Natural killer cell treated with Interleukin-12 subunit alpha and Interleukin-12 subunit beta and Interleukin-15 and Interleukin-18, amount 100 ng/mL, for 72 hours (primary cell): ENCODE results near the gene FBXL15. TPM values are rescaled to one million over a fixed set of nuclear protein-coding genes. Genes with fewer than 3 reads are reported as not detected.

Experiments used
- ATAC-seq, 2 donors: fragments of 150-1000 bp; cut with Tn5 transposase in 1 of 2; sonication (Bioruptor Pico), chemical (Tn5 transposase) in 1 of 2; 2 replicates each; pipeline ENCODE4 v1.10.0; 2021
- DNase-seq: peaks from one replicate; pipeline ENCODE4 v3.0.0; 2022; ENCODE audit warnings: low spot score
- H3K27ac Mint-ChIP-seq, 2 donors: 1 replicate in 1 of 2; 2 replicates in 1 of 2; pipeline ENCODE4 v1.8.0; 2022; ENCODE audit warnings: mixed read lengths in 2 of 2, mild to moderate bottlenecking in 1 of 2, moderate library complexity in 1 of 2
- H3K27me3 Mint-ChIP-seq, 2 donors: 1 replicate in 1 of 2; 2 replicates in 1 of 2; pipeline ENCODE4 v1.8.0; 2022; ENCODE audit warnings: mixed read lengths in 2 of 2
- H3K36me3 Mint-ChIP-seq: one replicate; pipeline ENCODE4 v1.8.0; 2022; ENCODE audit warnings: mixed read lengths
- H3K4me1 Mint-ChIP-seq, 2 donors: 1 replicate in 1 of 2; 2 replicates in 1 of 2; pipeline ENCODE4 v1.8.0; 2022; ENCODE audit warnings: low read depth in 2 of 2, mixed read lengths in 2 of 2, mild to moderate bottlenecking in 1 of 2
- H3K4me3 Mint-ChIP-seq: one replicate; pipeline ENCODE4 v1.8.0; 2022; ENCODE audit warnings: mixed read lengths
- H3K9me3 Mint-ChIP-seq: 2 replicates; pipeline ENCODE4 v1.8.0; 2022; ENCODE audit warnings: mixed read lengths
- total RNA-seq, 2 donors: library from RNA; stranded (reverse); gene quantifications; one replicate each; pipeline ENCODE4 v1.2.3, GENCODE V29; 2022

Gene FBXL15
- total RNA-seq, 2 donors from 2014 or later, result 22.0 to 23.7 TPM

GRCh38 chr10:102394079-102394800 is 26.4 kb upstream of the FBXL15 start:
- Mint-ChIP-seq H3K9me3 (no peaks in the 10 kb centered on the region), H3K4me3 (peak overlapping the region; percentile 95), H3K27me3 (no peaks in the 10 kb centered on the region), H3K36me3 (peaks cover 7% of the 10 kb centered on the region), H3K27ac (peak overlapping the region; percentile 95 to 99), H3K4me1 (peaks cover 41 to 47% of the 10 kb centered on the region in 2 donors)
- peak; percentile 93 to 94 for ATAC-seq
- peak; percentile 100 for DNase-seq

DNA sequence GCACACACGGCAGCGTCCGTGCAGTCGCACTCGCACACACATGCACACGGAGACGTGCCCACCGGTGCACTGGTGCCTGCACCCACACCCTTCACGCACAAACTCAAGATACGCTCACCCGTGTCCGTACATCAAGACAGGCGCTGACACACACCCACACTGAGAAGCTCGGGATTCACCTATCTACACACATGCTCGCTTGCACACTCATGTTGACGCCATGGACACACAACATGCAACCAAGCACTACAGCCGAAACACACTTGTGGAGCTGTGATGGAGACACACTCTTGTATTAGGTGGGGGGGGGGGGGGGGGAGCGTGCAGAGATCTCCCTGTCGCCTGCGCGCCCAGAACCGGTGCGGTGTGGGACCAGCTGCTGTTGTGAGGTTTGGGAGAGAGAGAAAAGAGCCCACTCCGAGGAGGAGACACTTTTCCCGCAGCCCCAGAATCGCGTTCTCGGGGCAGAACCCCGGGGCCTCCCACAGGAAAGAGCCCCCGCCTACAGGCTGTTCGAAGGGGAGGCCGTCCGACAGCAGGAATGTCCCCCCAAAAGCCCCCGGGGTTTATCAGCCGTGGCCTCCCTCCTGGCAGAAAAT is 25.7 kb upstream of the FBXL15 start:
- Mint-ChIP-seq H3K4me3 (peak overlapping the region; percentile 95), H3K27me3 (no peaks in the 10 kb centered on the region), H3K27ac (peak overlapping the region; percentile 95 to 99), H3K9me3 (no peaks in the 10 kb centered on the region), H3K36me3 (peaks cover 7% of the 10 kb centered on the region), H3K4me1 (peaks cover 46 to 52% of the 10 kb centered on the region in 2 donors)
- ATAC-seq (peak; percentile 21 to 48), DNase-seq (peak; percentile 95)

GRCh38 chr10:102395400-102396316 is 25.0 kb upstream of the FBXL15 start, which contains the start of gene NFKB2:
TSS of gene NFKB2 (plus strand) at chr10:102395705. CDS start at chr10:102395960, 255 bp downstream.
- peak; percentile 49 to 70 for ATAC-seq

DNA sequence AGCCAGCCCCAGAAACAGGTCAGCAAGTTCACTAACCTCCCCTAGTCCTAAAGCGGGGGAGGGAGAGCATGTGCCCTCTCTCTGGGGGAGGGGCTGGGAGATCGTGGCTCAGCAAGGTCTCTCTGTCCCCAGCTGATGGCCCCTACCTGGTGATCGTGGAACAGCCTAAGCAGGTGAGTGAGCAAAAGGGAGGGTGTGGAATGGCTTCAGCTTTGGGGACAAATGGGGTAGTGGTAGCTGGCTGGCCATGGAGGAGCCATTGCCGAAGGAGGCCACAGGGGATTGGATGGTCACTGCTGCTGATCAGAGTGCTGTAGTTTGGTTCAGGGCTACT is 24.4 kb upstream of the FBXL15 start:
- DNase-seq (peak; percentile 59), ATAC-seq (no peak)
- Mint-ChIP-seq H3K36me3 (peaks cover 7% of the 10 kb centered on the region), H3K27me3 (no peaks in the 10 kb centered on the region), H3K9me3 (no peaks in the 10 kb centered on the region), H3K27ac (peak overlapping the region; percentile 95 to 99), H3K4me1 (peaks cover 42 to 51% of the 10 kb centered on the region in 2 donors), H3K4me3 (peak overlapping the region; percentile 95)

More at GRCh38 chr10:102395400-102396316, 25.0 kb upstream of the FBXL15 start, which contains the start of gene NFKB2:
- Mint-ChIP-seq H3K4me1 (peaks cover 45 to 56% of the 10 kb centered on the region in 2 donors), H3K27ac (peak within 1 kb of the TSS; percentile 95 to 99), H3K36me3 (peaks cover 7% of the 10 kb centered on the region), H3K9me3 (no peaks in the 10 kb centered on the region), H3K4me3 (peak within 1 kb of the TSS; percentile 95), H3K27me3 (no peaks in the 10 kb centered on the region)
- peak; percentile 94 for DNase-seq

DNA sequence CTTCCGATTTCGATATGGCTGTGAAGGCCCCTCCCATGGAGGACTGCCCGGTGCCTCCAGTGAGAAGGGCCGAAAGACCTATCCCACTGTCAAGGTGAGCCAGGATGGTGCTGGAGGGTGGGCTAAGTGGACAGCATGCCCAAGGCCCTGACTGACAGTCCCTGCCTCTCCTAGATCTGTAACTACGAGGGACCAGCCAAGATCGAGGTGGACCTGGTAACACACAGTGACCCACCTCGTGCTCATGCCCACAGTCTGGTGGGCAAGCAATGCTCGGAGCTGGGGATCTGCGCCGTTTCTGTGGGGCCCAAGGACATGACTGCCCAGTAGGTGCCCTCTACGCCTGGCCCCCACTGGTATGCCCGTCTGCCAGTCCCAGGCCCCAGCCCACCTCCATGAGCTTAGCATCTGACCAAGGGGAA is 23.9 kb upstream of the FBXL15 start:
- peak; percentile 56 for DNase-seq
- no peaks in the 10 kb centered on the region for H3K9me3 Mint-ChIP-seq
- ATAC-seq, result no peak

DNA sequence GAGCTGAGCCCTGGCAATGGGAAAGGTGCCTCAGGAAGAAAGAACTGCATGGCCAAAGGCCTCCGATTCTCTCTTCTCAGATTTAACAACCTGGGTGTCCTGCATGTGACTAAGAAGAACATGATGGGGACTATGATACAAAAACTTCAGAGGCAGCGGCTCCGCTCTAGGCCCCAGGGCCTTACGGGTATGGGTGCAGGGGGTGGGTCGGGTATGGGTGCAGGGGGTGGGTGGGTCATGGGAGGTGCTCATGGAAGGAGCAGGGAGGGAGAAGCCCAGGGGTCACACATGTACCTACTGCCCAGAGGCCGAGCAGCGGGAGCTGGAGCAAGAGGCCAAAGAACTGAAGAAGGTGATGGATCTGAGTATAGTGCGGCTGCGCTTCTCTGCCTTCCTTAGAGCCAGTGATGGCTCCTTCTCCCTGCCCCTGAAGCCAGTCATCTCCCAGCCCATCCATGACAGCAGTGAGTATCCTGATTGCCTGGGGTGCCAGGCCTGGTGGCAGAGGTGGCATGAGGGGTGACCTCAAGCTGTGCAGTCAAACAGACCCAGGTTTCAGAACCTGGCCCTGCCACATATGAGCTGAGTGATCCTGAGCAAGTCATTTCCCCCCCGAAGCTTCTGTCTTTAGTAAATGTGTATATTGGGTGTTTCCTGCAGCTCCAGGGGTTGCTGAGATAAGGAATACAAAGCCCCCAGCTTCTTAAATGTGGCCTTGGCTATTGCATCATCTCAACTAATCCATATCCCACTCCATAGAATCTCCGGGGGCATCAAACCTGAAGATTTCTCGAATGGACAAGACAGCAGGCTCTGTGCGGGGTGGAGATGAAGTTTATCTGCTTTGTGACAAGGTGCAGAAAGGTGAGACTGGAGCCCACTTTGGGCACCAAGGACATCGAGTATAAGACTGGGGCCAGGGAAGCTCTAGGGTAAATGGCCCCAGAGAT is 23.1 kb upstream of the FBXL15 start:
- no peak for ATAC-seq
- no peaks in the 10 kb centered on the region for H3K27me3 Mint-ChIP-seq
- peak overlapping the region; percentile 95 for H3K4me3 Mint-ChIP-seq
- peaks cover 36 to 50% of the 10 kb centered on the region in 2 donors for H3K4me1 Mint-ChIP-seq
- peaks cover 7% of the 10 kb centered on the region for H3K36me3 Mint-ChIP-seq
- peak; percentile 54 for DNase-seq
- H3K9me3 Mint-ChIP-seq, result no peaks in the 10 kb centered on the region
- peak overlapping the region; percentile 95 to 99 for H3K27ac Mint-ChIP-seq

More for the DNA sequence above, 23.9 kb upstream of the FBXL15 start:
- peak overlapping the region; percentile 95 to 99 for H3K27ac Mint-ChIP-seq
- peak overlapping the region; percentile 95 for H3K4me3 Mint-ChIP-seq
- peaks cover 7% of the 10 kb centered on the region for H3K36me3 Mint-ChIP-seq
- H3K4me1 Mint-ChIP-seq, result peaks cover 42 to 51% of the 10 kb centered on the region in 2 donors
- H3K27me3 Mint-ChIP-seq, result no peaks in the 10 kb centered on the region

- peaks cover 29 to 43% of the 10 kb centered on the region in 2 donors for H3K4me1 Mint-ChIP-seq
- no peaks in the 10 kb centered on the region for H3K27me3 Mint-ChIP-seq
- H3K4me3 Mint-ChIP-seq, result peak overlapping the region; percentile 95
- ATAC-seq (no peak), DNase-seq (peak; percentile 59)
- H3K27ac Mint-ChIP-seq, result peak overlapping the region; percentile 95 to 99
- H3K36me3 Mint-ChIP-seq, result peaks cover 7% of the 10 kb centered on the region
- H3K9me3 Mint-ChIP-seq, result no peaks in the 10 kb centered on the region
These were observed 22.2 kb upstream of the FBXL15 start for GRCh38 chr10:102398172-102399020.

DNA sequence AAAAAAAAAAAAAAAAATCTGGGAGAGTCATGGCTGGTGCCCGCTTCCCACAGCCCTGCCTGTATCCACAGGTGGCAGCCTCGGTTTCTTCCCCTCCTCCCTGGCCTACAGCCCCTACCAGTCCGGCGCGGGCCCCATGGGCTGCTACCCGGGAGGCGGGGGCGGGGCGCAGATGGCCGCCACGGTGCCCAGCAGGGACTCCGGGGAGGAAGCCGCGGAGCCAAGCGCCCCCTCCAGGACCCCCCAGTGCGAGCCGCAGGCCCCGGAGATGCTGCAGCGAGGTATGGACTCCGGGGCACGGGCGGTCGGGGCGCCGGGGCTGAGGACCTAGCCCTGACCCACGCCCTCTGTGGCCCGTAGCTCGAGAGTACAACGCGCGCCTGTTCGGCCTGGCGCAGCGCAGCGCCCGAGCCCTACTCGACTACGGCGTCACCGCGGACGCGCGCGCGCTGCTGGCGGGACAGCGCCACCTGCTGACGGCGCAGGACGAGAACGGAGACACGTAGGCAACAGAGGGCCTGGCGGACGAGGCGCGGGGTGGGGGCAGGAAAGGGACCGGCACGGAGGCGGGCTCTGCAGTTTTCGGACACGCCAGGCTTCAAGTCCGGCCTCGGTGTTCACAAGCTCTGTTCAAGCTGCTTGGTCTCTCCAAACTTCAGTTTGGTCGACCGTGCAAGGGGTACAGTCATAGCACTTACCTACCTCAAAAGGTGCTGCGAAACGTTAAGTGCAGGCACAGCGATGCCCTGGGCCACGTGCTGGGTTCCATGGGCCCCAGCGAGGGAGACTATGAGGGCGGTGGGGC is 21.2 kb upstream of the FBXL15 start:
- ATAC-seq, result peak; percentile 71 to 74
- no peaks in the 10 kb centered on the region for H3K27me3 Mint-ChIP-seq
- peaks cover 24 to 44% of the 10 kb centered on the region in 2 donors for H3K4me1 Mint-ChIP-seq
- DNase-seq, result peak; percentile 90
- peak overlapping the region; percentile 95 for H3K4me3 Mint-ChIP-seq
- peak overlapping the region; percentile 16 to 99 for H3K27ac Mint-ChIP-seq
- peaks cover 7% of the 10 kb centered on the region for H3K36me3 Mint-ChIP-seq
- H3K9me3 Mint-ChIP-seq, result no peaks in the 10 kb centered on the region

DNA sequence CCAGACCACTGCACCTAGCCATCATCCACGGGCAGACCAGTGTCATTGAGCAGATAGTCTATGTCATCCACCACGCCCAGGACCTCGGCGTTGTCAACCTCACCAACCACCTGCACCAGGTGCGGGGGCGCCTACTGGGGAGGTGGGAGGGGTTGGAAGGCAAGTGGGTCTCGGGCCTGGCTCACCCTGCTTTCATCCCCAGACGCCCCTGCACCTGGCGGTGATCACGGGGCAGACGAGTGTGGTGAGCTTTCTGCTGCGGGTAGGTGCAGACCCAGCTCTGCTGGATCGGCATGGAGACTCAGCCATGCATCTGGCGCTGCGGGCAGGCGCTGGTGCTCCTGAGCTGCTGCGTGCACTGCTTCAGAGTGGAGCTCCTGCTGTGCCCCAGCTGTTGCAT is 20.6 kb upstream of the FBXL15 start:
- Mint-ChIP-seq H3K4me1 (peaks cover 24 to 44% of the 10 kb centered on the region in 2 donors), H3K27ac (peak overlapping the region in 1 of 2 donors; percentile 61), H3K36me3 (peaks cover 7% of the 10 kb centered on the region), H3K9me3 (no peaks in the 10 kb centered on the region), H3K4me3 (peak overlapping the region; percentile 95), H3K27me3 (no peaks in the 10 kb centered on the region)
- no peak for DNase-seq
- ATAC-seq, result no peak

DNA sequence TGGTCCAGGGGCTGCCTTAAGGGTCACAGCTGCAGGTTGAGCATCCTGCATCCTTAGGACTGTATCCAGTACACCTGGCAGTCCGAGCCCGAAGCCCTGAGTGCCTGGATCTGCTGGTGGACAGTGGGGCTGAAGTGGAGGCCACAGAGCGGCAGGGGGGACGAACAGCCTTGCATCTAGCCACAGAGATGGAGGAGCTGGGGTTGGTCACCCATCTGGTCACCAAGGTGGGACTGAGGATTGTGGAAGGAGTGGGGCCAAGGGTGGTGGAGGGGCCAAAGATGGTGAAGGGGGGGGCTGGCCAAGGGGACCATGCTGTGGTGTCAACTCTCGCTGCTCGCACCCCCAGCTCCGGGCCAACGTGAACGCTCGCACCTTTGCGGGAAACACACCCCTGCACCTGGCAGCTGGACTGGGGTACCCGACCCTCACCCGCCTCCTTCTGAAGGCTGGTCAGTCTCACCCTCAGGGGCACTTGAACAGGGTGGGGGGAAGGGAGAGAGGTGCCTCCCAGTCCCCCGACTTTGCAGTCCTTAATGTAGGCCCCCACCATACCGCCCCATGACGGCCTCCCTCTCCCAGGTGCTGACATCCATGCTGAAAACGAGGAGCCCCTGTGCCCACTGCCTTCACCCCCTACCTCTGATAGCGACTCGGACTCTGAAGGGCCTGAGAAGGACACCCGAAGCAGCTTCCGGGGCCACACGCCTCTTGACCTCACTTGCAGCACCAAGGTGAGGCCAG is 19.9 kb upstream of the FBXL15 start:
- ATAC-seq, result no peak
- H3K4me1 Mint-ChIP-seq, result peaks cover 25 to 49% of the 10 kb centered on the region in 2 donors
- peak overlapping the region in 1 of 2 donors; percentile 43 for H3K27ac Mint-ChIP-seq
- H3K36me3 Mint-ChIP-seq, result peaks cover 7% of the 10 kb centered on the region
- no peaks in the 10 kb centered on the region for H3K27me3 Mint-ChIP-seq
- H3K4me3 Mint-ChIP-seq, result no peak overlapping the region
- H3K9me3 Mint-ChIP-seq, result no peaks in the 10 kb centered on the region
- DNase-seq, result no peak

GRCh38 chr10:102401342-102401654 is 19.3 kb upstream of the FBXL15 start:
- peaks cover 7% of the 10 kb centered on the region for H3K36me3 Mint-ChIP-seq
- H3K27me3 Mint-ChIP-seq, result no peaks in the 10 kb centered on the region
- ATAC-seq, result no peak
- no peak overlapping the region for H3K4me3 Mint-ChIP-seq
- H3K4me1 Mint-ChIP-seq, result peaks cover 30 to 50% of the 10 kb centered on the region in 2 donors
- DNase-seq, result no peak
- H3K27ac Mint-ChIP-seq, result no peak overlapping the region
- no peaks in the 10 kb centered on the region for H3K9me3 Mint-ChIP-seq
